ENCODE results near the gene LRRC31. TPM values are rescaled to one million over a fixed set of nuclear protein-coding genes. Genes with fewer than 3 reads are reported as not detected.

LRRC31 gene
- total and polyA plus RNA-seq, 4 donors: 0.53 to 5.3 (median 1.7) TPM

GRCh38 chr3:169812332-169813235 lies 57.2 kb downstream of the LRRC31 start, which contains the start of the genes LRRC34 and LRRIQ4:
Gene LRRC34 (minus strand): TSS chr3:169812904. CDS start chr3:169812548, 356 bp downstream.
Gene LRRIQ4 (plus strand): TSS chr3:169812870. CDS start chr3:169821922, 9,052 bp downstream.
- H3K27me3 ChIP-seq (ENCODE audit: control insufficient read depth in 4 of 4, insufficient read depth in 4 of 4, low read length in 3 of 4): no peaks in the 10 kb centered on the region
- H3K36me3 ChIP-seq (ENCODE audit: control insufficient read depth in 4 of 4, insufficient read depth in 3 of 4, low read depth in 1 of 4, low read length in 3 of 4): no peaks in the 10 kb centered on the region
- peaks cover 4 to 23% (median 17%) of the 10 kb centered on the region in 4 donors for H3K4me1 ChIP-seq (ENCODE audit: control insufficient read depth in 4 of 4, insufficient read depth in 4 of 4, low read length in 3 of 4)
- WGBS: 6% methylated on average over 56 of the region's 56 CpGs
- peak within 1 kb of the TSS in 1 of 2 donors; percentile 50 for H3K27ac ChIP-seq (ENCODE audit: low read depth in 1 of 2, low read length in 2 of 2)
- peaks cover 0 to 9% (median 0%) of the 10 kb centered on the region in 4 donors for H3K9me3 ChIP-seq (ENCODE audit: control insufficient read depth in 4 of 4, low read length in 3 of 4)
- peak within 1 kb of the TSS; percentile 40 to 55 (median 50) for H3K4me3 ChIP-seq (ENCODE audit: low read depth in 1 of 3, low read length in 3 of 3)
- no peak for TF ChIP-seq FOXA1 (IDR thresholded peaks at IDR 0.05)
- no peak for TF ChIP-seq ZBTB33 (IDR thresholded peaks at IDR 0.05)
- no peak for TF ChIP-seq CTCF (IDR thresholded peaks at IDR 0.05; ENCODE audit: low read depth, low read length, missing input control)
- H3K9ac ChIP-seq (ENCODE audit: low read depth in 1 of 2, low read length in 2 of 2): no peak within 1 kb of the TSS
- DNase-seq (ENCODE audit: low spot score): peak; percentile 67

- Histone ChIP-seq H3K9ac (ENCODE audit: low read depth in 1 of 2, low read length in 2 of 2) (no peak overlapping the region), H3K9me3 (ENCODE audit: control insufficient read depth in 4 of 4, low read length in 3 of 4) (peaks cover 0 to 9% (median 0%) of the 10 kb centered on the region in 4 donors), H3K27ac (ENCODE audit: low read depth in 1 of 2, low read length in 2 of 2) (peak overlapping the region in 1 of 2 donors; percentile 50), H3K4me3 (ENCODE audit: low read depth in 1 of 3, low read length in 3 of 3) (peak overlapping the region in 2 of 3 donors; percentile 40 to 55), H3K4me1 (ENCODE audit: control insufficient read depth in 4 of 4, insufficient read depth in 4 of 4, low read length in 3 of 4) (peaks cover 4 to 23% (median 17%) of the 10 kb centered on the region in 4 donors), H3K27me3 (ENCODE audit: control insufficient read depth in 4 of 4, insufficient read depth in 4 of 4, low read length in 3 of 4) (no peaks in the 10 kb centered on the region), H3K36me3 (ENCODE audit: control insufficient read depth in 4 of 4, insufficient read depth in 3 of 4, low read depth in 1 of 4, low read length in 3 of 4) (no peaks in the 10 kb centered on the region)
- TF ChIP-seq MAX (IDR thresholded peaks at IDR 0.05): no peak
- peak; percentile 18 for TF ChIP-seq YY1 (IDR thresholded peaks at IDR 0.05)
- no peak for TF ChIP-seq NR2F2 (IDR thresholded peaks at IDR 0.05)
- peak; percentile 38 for DNase-seq (ENCODE audit: low spot score)
- WGBS: 12% methylated on average over 29 of the region's 29 CpGs
These were observed 58.0 kb downstream of the LRRC31 start for GRCh38 chr3:169811631-169812331.

- no peak overlapping the region for H3K4me3 ChIP-seq (ENCODE audit: low read depth in 1 of 3, low read length in 3 of 3)
- no peak for TF ChIP-seq CTCF (IDR thresholded peaks at IDR 0.05; ENCODE audit: low read depth, low read length, missing input control)
- TF ChIP-seq JUND (IDR thresholded peaks at IDR 0.05): no peak
- no peak for TF ChIP-seq HNF4A (conservative IDR thresholded peaks at IDR 0.05)
- no peak for TF ChIP-seq GABPA (IDR thresholded peaks at IDR 0.05 in 1 of 2, conservative IDR thresholded peaks at IDR 0.05 in 1 of 2)
- TF ChIP-seq FOXA1 (IDR thresholded peaks at IDR 0.05): no peak
- TF ChIP-seq ATF3 (IDR thresholded peaks at IDR 0.05): no peak
- TF ChIP-seq REST (IDR thresholded peaks at IDR 0.05): no peak
- TF ChIP-seq RAD21 (IDR thresholded peaks at IDR 0.05): no peak
These were observed 60.4 kb downstream of the LRRC31 start for GRCh38 chr3:169809230-169809795.

More at GRCh38 chr3:169809230-169809795, 60.4 kb downstream of the LRRC31 start:
- Histone ChIP-seq H3K4me1 (ENCODE audit: control insufficient read depth in 4 of 4, insufficient read depth in 4 of 4, low read length in 3 of 4) (peaks cover 4 to 23% (median 17%) of the 10 kb centered on the region in 4 donors), H3K36me3 (ENCODE audit: control insufficient read depth in 4 of 4, insufficient read depth in 3 of 4, low read depth in 1 of 4, low read length in 3 of 4) (no peaks in the 10 kb centered on the region), H3K9ac (ENCODE audit: low read depth in 1 of 2, low read length in 2 of 2) (no peak overlapping the region), H3K27me3 (ENCODE audit: control insufficient read depth in 4 of 4, insufficient read depth in 4 of 4, low read length in 3 of 4) (no peaks in the 10 kb centered on the region), H3K9me3 (ENCODE audit: control insufficient read depth in 4 of 4, low read length in 3 of 4) (no peaks in the 10 kb centered on the region), H3K27ac (ENCODE audit: low read depth in 1 of 2, low read length in 2 of 2) (no peak overlapping the region)
- no peak for DNase-seq (ENCODE audit: low spot score)
- 74% methylated on average over 2 of the region's 2 CpGs for WGBS
